Measurements from ENCODE around the gene MED25. TPM values are rescaled to one million over a fixed set of nuclear protein-coding genes. Genes with fewer than 3 reads are reported as not detected.

The MED25 gene
- total RNA-seq, 4 donors from 2014 or later = 29.7 to 57.7 (median 41.8) TPM

DNA sequence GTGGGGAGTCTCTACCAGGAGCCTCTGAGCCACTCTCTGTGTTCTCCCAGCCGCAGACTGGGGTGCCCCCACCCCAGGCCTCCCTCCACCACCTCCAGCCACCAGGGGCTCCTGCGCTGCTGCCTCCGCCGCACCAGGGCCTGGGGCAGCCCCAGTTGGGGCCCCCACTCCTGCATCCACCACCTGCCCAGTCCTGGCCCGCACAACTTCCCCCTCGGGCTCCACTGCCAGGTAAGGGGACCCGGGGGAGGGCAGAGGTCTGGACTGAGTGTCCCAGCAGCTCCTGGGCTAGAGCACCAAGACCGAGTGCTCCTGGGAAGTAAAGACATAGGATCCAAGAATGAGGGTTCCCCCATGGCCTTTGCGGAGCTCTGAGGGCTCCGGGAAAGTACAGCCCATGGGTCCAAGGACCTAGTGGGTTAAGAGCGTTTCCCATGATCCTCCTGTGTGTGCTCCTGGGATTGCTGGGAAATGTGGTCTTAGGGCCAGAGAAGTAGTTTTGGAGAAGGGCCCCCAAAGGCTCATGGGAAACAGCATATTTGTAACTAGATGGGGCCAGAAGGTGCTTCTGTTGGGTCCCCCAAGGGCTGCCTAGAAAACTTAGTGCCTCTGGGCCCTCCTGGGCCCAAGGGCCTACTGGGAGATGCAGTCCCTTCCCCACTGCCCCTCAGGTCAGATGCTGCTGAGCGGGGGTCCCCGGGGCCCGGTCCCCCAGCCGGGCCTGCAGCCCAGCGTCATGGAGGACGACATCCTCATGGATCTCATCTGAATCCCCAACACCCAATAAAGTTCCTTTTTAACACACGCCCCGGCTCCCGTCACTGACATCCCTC, 18.3 kb downstream of the MED25 start:
- no peak for DNase-seq
- Histone ChIP-seq H3K4me3 (no peak overlapping the region), H3K4me1 (no peaks in the 10 kb centered on the region), H3K36me3 (peaks cover 0 to 77% (median 0%) of the 10 kb centered on the region in 3 donors), H3K27ac (no peak overlapping the region), H3K27me3 (no peaks in the 10 kb centered on the region), H3K9me3 (no peaks in the 10 kb centered on the region)
- no peak for TF ChIP-seq POLR2A (IDR thresholded peaks at IDR 0.05)
- TF ChIP-seq, protein P1, sequence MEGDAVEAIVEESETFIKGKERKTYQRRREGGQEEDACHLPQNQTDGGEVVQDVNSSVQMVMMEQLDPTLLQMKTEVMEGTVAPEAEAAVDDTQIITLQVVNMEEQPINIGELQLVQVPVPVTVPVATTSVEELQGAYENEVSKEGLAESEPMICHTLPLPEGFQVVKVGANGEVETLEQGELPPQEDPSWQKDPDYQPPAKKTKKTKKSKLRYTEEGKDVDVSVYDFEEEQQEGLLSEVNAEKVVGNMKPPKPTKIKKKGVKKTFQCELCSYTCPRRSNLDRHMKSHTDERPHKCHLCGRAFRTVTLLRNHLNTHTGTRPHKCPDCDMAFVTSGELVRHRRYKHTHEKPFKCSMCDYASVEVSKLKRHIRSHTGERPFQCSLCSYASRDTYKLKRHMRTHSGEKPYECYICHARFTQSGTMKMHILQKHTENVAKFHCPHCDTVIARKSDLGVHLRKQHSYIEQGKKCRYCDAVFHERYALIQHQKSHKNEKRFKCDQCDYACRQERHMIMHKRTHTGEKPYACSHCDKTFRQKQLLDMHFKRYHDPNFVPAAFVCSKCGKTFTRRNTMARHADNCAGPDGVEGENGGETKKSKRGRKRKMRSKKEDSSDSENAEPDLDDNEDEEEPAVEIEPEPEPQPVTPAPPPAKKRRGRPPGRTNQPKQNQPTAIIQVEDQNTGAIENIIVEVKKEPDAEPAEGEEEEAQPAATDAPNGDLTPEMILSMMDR (IDR thresholded peaks at IDR 0.05) = no peak

DNA sequence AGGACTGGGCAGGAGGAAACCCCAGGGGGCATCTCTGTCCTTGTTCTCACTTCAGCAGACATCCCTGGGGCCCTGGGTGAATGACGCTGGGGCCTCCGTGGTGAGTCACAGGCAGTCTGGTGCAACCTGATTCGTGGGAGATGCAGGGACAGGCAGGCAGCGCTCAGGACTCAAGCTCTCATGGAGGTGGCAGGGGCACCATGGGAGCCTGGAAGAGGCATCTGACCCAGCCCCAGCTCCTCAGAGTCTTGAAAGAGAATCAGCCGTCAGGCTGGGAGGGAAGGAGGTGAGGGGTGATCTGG, 18.9 kb downstream of the MED25 start:
- Histone ChIP-seq H3K36me3 (peaks cover 0 to 72% (median 0%) of the 10 kb centered on the region in 3 donors), H3K27ac (no peak overlapping the region), H3K4me3 (no peak overlapping the region), H3K27me3 (no peaks in the 10 kb centered on the region), H3K9me3 (no peaks in the 10 kb centered on the region), H3K4me1 (no peaks in the 10 kb centered on the region)
- no peak for TF ChIP-seq POLR2A (IDR thresholded peaks at IDR 0.05)
- TF ChIP-seq, protein P1 (IDR thresholded peaks at IDR 0.05) = no peak
- DNase-seq = no peak

DNA sequence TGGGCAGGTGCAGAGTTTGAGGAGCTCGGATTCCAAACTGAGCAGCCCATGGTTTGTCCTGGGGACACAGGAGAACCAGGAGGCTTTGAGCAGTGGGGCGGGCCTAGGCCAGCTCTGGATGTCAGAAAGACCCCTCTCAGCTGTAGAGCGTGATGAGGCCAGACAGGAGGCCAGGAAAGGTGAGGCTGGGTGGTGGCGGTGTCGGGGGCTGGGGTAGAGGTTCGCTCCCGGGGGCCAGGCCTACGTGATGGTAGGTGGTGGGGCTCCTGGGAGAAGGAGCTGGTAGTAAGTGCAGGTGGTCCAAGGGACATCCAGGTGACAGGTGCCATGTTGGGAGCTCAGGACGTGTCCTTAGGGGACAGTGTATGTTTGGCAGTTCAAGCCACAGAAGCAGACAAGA, 19.3 kb downstream of the MED25 start:
- H3K9me3 ChIP-seq = no peaks in the 10 kb centered on the region
- TF ChIP-seq, protein P1 (IDR thresholded peaks at IDR 0.05) = no peak
- TF ChIP-seq POLR2A (IDR thresholded peaks at IDR 0.05) = no peak
- H3K27me3 ChIP-seq = no peaks in the 10 kb centered on the region
- peaks cover 0 to 67% (median 0%) of the 10 kb centered on the region in 3 donors for H3K36me3 ChIP-seq
- no peak overlapping the region for H3K4me3 ChIP-seq
- DNase-seq = no peak
- no peak overlapping the region for H3K27ac ChIP-seq
- no peaks in the 10 kb centered on the region for H3K4me1 ChIP-seq

DNA sequence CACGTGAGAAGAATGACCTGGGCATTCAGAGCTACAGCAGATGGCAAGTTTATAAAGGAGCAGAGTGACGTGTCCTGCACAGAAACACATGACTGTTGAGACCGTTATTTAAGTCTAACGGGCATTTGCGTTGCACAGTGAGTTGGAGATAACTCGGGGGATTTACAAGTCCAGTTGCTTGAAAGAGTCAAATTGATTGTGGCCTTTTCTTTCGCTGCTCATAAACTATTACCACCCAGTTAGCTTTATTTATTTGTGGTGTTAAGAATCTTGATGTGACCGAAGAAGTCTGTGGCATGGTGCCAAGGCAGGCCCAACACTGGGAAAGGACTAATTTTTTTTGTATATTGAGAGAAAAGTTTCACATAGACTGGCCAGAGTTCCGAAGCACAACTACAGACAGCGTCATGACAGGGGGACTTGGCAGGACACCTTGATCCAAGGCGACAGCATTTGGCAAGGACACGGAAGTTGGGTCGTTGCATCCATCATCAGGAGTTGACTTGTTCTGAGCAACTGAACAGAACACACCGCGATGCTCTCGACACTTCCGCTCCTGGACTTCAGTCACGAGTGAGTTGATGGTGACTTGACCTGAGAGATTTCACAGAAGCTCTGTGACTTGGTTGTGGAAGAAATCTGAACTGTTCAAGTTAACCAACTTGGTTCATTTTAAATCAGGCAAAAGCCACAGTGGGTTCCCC, 20.9 kb downstream of the MED25 start:
- no peak for DNase-seq
- H3K4me1 ChIP-seq = no peaks in the 10 kb centered on the region
- H3K4me3 ChIP-seq = no peak overlapping the region
- H3K27ac ChIP-seq = no peak overlapping the region
- H3K9me3 ChIP-seq = no peaks in the 10 kb centered on the region
- peaks cover 0 to 52% (median 0%) of the 10 kb centered on the region in 3 donors for H3K36me3 ChIP-seq
- no peak for TF ChIP-seq POLR2A (IDR thresholded peaks at IDR 0.05)
- TF ChIP-seq, protein P1 (IDR thresholded peaks at IDR 0.05) = no peak
- H3K27me3 ChIP-seq = no peaks in the 10 kb centered on the region

DNA sequence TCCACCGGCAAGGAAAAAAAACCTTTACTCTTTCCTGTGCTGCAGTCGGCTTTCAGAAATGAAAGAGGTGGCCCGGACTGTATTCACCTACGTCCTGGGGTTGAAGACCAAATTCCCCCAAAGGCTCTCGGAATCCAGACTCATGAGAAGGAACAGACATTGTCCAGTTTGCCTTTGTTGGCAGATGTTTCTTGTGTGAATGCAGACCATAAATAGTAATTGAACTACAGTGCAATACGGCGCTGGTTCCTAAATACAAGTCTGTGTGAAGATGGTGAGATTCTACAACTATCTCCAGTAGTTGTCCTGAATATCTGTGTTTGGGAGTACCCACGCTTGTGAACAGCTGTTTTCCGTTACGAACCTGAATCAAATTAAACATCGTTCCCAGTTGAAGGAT, 21.6 kb downstream of the MED25 start:
- no peak overlapping the region for H3K4me3 ChIP-seq
- H3K4me1 ChIP-seq = no peaks in the 10 kb centered on the region
- H3K36me3 ChIP-seq = peaks cover 0 to 45% (median 0%) of the 10 kb centered on the region in 3 donors
- no peaks in the 10 kb centered on the region for H3K9me3 ChIP-seq
- TF ChIP-seq, protein P1 (IDR thresholded peaks at IDR 0.05) = no peak
- no peak for TF ChIP-seq POLR2A (IDR thresholded peaks at IDR 0.05)
- H3K27me3 ChIP-seq = no peaks in the 10 kb centered on the region
- no peak for DNase-seq
- H3K27ac ChIP-seq = no peak overlapping the region

Measured in Peyer's patch (tissue), 4 donors.